Stomach smooth muscle (tissue), 2 donors: ENCODE measurements around the gene STX1A.

Experiments used
- H3K27ac ChIP-seq: one replicate; pipeline ENCODE4 v1.7.0; 2013; ENCODE audit warnings: mild to moderate bottlenecking, low read length, inconsistent platforms
- H3K27me3 ChIP-seq, 2 donors: one replicate each; pipeline ENCODE4 v1.7.0; 2013; ENCODE audit warnings: low read length in 2 of 2; ENCODE audit not compliant: insufficient read depth in 2 of 2, control insufficient read depth in 1 of 2
- H3K36me3 ChIP-seq, 2 donors: one replicate each; pipeline ENCODE4 v1.7.0; 2013; ENCODE audit warnings: low read length in 2 of 2; ENCODE audit not compliant: control insufficient read depth in 2 of 2, insufficient read depth in 2 of 2
- H3K4me1 ChIP-seq: one replicate; pipeline ENCODE4 v1.7.0; 2013; ENCODE audit warnings: low read length; ENCODE audit not compliant: control insufficient read depth, insufficient read depth
- H3K4me3 ChIP-seq, 2 donors: one replicate each; pipeline ENCODE4 v1.7.0; 2013; ENCODE audit warnings: low read length in 2 of 2
- H3K9ac ChIP-seq, 2 donors: one replicate each; pipeline ENCODE4 v1.7.0; 2013; ENCODE audit warnings: low read length in 2 of 2, mild to moderate bottlenecking in 1 of 2
- H3K9me3 ChIP-seq, 2 donors: one replicate each; pipeline ENCODE4 v1.7.0; 2013; ENCODE audit warnings: low read length in 2 of 2; ENCODE audit not compliant: control insufficient read depth in 2 of 2
- donor health status: healthy.
- donor health status: Pancreatic carcinoma.

STX1A gene

GRCh38 chr7:73706126-73707044, 13.1 kb downstream of the STX1A start:
- Histone ChIP-seq H3K36me3 (peaks cover 5 to 9% of the 10 kb centered on the region in 2 donors), H3K9ac (no peak overlapping the region), H3K4me3 (no peak overlapping the region), H3K4me1 (peaks cover 18% of the 10 kb centered on the region), H3K9me3 (no peaks in the 10 kb centered on the region), H3K27ac (no peak overlapping the region), H3K27me3 (no peaks in the 10 kb centered on the region)

GRCh38 chr7:73705551-73705920, 13.9 kb downstream of the STX1A start:
- peak overlapping the region; percentile 46 for H3K27ac ChIP-seq
- peaks cover 5 to 9% of the 10 kb centered on the region in 2 donors for H3K36me3 ChIP-seq
- H3K4me1 ChIP-seq = peaks cover 18% of the 10 kb centered on the region
- no peak overlapping the region for H3K4me3 ChIP-seq
- no peak overlapping the region for H3K9ac ChIP-seq
- H3K9me3 ChIP-seq = no peaks in the 10 kb centered on the region
- no peaks in the 10 kb centered on the region for H3K27me3 ChIP-seq

DNA sequence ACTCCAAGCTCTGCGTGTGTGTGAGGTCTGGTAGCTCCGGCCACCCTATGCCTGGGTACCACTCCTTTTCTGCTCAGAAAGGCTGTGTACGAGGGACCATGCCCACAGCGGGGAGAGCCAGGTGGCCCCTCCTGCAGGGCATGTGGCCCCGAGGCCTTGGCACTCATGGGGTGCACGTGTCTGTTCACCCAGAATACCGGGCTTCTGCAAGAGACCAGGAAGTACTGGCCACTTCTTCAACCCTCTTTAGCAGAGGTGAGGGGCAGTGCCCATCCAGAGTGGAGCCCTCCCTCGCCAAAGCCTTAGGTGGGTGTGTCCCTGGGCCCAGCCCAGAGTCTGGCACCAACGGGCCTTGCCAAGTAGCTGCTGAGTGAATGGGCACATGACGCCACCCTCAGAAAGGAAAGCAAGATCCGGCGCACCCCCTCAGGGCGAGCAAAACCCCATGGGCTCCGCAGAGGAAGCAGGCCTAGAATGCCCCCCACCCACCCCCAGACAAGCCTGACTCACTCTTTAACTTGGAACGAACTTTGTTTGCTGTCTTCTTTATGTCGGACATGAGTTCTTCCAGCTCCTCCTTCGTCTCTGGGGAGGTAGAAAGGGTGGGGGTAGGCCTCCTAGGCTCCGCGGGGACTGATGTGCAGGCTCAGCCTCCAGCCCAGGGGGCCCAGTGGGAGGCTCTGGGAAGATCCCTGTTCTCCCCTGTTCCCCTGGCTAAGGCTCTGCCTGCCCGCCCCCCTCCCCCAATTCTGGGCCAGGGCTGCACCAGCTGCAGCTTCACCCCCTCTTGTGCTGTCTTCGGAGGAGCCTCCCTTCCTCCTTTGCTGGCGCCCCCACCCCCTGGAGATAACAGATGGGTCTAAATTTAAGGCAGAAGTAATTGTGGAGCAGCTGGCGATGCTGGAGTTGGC, 14.6 kb downstream of the STX1A start:
- Histone ChIP-seq H3K4me3 (peak overlapping the region in 1 of 2 donors; percentile 43), H3K27me3 (no peaks in the 10 kb centered on the region), H3K36me3 (peaks cover 5 to 9% of the 10 kb centered on the region in 2 donors), H3K9me3 (no peaks in the 10 kb centered on the region), H3K4me1 (peaks cover 18% of the 10 kb centered on the region), H3K9ac (peak overlapping the region; percentile 21 to 42), H3K27ac (peak overlapping the region; percentile 46)

GRCh38 chr7:73703757-73704639, 15.5 kb downstream of the STX1A start:
- Histone ChIP-seq H3K27ac (peak overlapping the region; percentile 46), H3K4me1 (peaks cover 18% of the 10 kb centered on the region), H3K27me3 (no peaks in the 10 kb centered on the region), H3K4me3 (peak overlapping the region; percentile 43 to 54), H3K9ac (peak overlapping the region; percentile 21 to 33), H3K36me3 (peaks cover 9 to 12% of the 10 kb centered on the region in 2 donors), H3K9me3 (no peaks in the 10 kb centered on the region)

GRCh38 chr7:73703225-73703624, 16.2 kb downstream of the STX1A start:
- no peak overlapping the region for H3K9ac ChIP-seq
- H3K27me3 ChIP-seq = no peaks in the 10 kb centered on the region
- H3K27ac ChIP-seq = no peak overlapping the region
- H3K4me1 ChIP-seq = peaks cover 18% of the 10 kb centered on the region
- H3K9me3 ChIP-seq = no peaks in the 10 kb centered on the region
- peaks cover 7 to 18% of the 10 kb centered on the region in 2 donors for H3K36me3 ChIP-seq
- H3K4me3 ChIP-seq = peak overlapping the region in 1 of 2 donors; percentile 22

GRCh38 chr7:73702665-73703064, 16.8 kb downstream of the STX1A start:
- Histone ChIP-seq H3K36me3 (peaks cover 7 to 20% of the 10 kb centered on the region in 2 donors), H3K27me3 (no peaks in the 10 kb centered on the region), H3K9me3 (no peaks in the 10 kb centered on the region), H3K27ac (no peak overlapping the region), H3K4me3 (no peak overlapping the region), H3K9ac (no peak overlapping the region), H3K4me1 (peaks cover 18% of the 10 kb centered on the region)

DNA sequence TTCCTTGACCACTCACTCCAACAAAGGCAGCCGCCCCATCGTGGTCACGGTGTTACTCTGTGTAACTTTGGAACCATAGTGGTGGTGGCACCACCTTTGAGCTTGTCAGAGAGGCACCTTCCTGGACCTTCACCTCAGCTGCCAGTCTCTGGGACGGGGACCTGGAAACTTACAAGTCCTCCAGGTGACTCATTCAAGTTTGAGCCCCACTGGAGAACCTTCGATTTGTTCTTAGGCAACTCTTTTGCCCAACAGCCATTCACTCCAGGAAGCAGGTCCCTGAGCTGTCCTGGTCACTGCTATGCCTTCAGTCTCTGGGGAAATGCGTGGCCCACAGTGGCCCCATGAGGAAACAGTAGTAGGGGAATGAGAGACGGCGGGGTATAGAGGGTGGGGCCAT, 17.2 kb downstream of the STX1A start:
- Histone ChIP-seq H3K9ac (no peak overlapping the region), H3K27ac (no peak overlapping the region), H3K27me3 (no peaks in the 10 kb centered on the region), H3K4me1 (peaks cover 18% of the 10 kb centered on the region), H3K4me3 (no peak overlapping the region), H3K36me3 (peaks cover 4 to 22% of the 10 kb centered on the region in 2 donors), H3K9me3 (no peaks in the 10 kb centered on the region)

DNA sequence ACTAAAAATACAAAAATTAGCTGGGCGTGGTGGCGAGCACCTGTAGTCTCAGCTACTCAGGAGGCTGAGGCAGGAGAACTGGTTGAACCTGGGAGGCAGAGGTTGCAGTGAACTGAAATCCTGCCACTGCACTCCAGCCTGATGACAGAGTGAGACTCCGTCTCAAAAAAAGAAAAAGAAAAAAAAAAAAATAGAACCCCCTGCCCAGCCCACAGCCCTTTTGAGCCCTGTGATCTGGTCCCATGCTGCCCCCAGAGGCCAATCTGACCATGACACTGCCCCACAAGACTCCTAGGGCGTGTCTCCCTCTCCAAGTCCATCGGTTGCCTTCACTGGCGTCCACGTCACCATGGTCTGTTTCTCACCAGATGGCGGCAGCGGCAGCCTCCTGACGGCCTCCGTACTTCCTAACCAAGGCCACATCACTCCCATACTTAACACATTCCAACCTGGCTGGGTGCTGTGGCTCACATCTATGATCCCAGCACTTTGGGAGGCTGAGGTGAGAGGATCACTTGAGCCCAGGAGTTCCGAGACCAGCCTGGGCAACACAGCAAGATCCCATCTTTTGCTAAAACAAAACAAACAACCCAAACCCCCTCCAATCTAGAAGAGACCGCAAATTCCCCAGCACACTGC, 18.0 kb downstream of the STX1A start:
- no peak overlapping the region for H3K27ac ChIP-seq

GRCh38 chr7:73700581-73701134, 18.8 kb downstream of the STX1A start:
- Histone ChIP-seq H3K36me3 (peaks cover 5 to 36% of the 10 kb centered on the region in 2 donors), H3K9ac (no peak overlapping the region), H3K4me3 (no peak overlapping the region), H3K27ac (no peak overlapping the region), H3K4me1 (peaks cover 15% of the 10 kb centered on the region), H3K9me3 (no peaks in the 10 kb centered on the region), H3K27me3 (no peaks in the 10 kb centered on the region)

More for the DNA sequence above, 18.0 kb downstream of the STX1A start:
- Histone ChIP-seq H3K36me3 (peaks cover 3 to 30% of the 10 kb centered on the region in 2 donors), H3K4me3 (no peak overlapping the region), H3K9ac (no peak overlapping the region), H3K9me3 (no peaks in the 10 kb centered on the region), H3K27me3 (no peaks in the 10 kb centered on the region), H3K4me1 (peaks cover 15% of the 10 kb centered on the region)
